GM03348 (cell line): Measurements from ENCODE around the gene SOS2.
A peak's percentile ranks its signal among the peaks of the same experiment; 100 is the strongest.
"Not testable (repeated sequence)": the region's sequence is repeated elsewhere in the genome, so short reads cannot be mapped to it uniquely, and the experiment has no call there.

Source experiments
- DNase-seq: peaks from one replicate; pipeline ENCODE4 v3.0.0; 2012; ENCODE audit warnings: low spot score

The SOS2 gene

GRCh38 chr14:50085570-50086320 is 145.6 kb downstream of the SOS2 start:
- peak; percentile 53 for DNase-seq

DNA sequence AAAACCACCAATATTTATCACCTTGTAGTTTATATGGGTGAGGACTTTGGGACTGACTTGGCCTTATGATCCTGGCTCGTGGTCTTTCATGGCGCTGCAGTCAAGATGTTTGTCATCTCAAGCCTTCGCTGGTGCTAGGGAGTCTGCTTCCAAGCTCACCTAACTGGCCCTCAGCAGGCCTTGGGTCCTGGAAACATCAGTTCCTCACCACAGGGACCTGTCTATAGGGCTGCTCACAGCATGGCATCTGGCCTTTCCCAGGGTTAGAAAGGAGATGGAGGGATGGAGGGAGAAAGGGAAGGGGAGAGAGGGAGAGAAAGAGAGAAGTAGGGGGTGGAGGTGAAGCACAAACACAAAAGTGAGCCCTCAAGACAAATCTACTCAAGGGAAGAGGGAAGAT is 146.7 kb downstream of the SOS2 start:
- DNase-seq = no peak

- no peak for DNase-seq
These were observed 147.7 kb downstream of the SOS2 start for GRCh38 chr14:50083467-50084337.

GRCh38 chr14:50082784-50083466 is 148.5 kb downstream of the SOS2 start:
- DNase-seq = no peak

DNA sequence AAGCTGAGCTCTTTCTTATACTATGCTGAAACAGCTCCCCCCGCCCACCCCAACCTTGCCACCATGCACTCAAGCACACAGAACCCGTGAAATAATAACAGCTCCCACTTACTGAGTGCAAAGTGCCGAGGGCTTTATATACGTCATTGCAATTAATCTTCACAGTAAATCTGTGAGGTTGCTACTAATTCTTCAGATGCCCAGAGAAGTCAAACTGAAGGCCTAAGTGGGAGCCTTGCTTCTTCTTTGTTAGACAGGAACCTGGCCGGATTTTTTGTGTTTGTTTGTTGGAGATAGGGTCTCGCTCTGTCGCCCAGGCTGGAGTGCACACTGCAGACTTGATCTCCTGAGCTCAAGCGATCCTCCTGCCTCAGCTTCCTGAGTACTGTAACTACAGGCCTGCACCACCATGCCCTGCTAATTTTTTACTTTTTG is 149.1 kb downstream of the SOS2 start:
- no peak for DNase-seq

DNA sequence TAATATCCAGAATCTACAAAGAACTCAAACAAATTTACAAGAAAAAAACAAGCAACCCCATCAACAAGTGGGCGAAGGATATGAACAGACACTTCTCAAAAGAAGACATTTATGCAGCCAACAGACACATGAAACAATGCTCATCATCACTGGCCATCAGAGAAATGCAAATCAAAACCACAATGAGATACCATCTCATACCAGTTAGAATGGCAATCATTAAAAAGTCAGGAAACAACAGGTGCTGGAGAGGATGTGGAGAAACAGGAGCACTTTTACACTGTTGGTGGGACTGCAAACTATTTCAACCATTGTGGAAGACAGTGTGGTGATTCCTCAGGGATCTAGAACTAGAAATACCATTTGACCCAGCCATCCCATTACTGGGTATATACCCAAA is 152.3 kb downstream of the SOS2 start:
- DNase-seq = not testable (repeated sequence)

DNA sequence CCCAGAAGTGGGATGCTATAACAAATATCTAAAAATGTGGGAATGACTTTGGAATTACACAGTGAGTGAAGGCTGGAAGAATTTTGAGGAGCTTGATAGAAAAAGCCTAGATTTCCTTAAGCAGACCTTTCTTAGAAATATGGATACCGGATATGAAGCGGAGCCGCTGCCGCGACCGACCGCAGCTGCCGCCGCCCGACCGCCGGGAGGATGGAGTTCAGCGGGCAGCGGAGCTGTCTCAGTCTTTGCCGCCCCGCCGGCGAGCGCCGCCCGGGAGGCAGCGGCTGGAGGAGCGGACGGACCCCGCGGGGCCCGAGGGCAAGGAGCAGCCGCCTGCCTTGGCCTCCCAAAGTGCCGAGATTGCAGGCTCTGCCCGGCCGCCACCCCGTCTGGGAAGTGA is 157.7 kb downstream of the SOS2 start:
- DNase-seq = not testable (repeated sequence)

DNA sequence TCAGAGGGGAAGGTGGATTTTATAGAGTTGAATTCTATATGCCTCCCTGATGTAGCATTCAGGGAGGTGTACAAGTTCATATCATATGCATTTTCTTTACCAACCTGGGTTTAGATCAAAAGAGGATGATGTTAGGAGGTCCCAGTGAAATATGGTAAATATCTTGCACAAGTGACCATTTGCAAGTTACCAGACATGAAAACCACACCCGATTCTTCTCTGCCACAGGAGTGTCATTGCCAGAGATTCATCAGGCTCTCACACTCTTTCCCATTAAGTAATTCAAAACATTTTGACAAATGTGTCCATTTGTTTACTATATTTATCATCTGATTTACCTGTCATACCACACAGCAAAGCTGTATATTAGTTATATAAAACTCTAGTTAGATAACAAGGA is 159.0 kb downstream of the SOS2 start:
- DNase-seq = no peak

DNA sequence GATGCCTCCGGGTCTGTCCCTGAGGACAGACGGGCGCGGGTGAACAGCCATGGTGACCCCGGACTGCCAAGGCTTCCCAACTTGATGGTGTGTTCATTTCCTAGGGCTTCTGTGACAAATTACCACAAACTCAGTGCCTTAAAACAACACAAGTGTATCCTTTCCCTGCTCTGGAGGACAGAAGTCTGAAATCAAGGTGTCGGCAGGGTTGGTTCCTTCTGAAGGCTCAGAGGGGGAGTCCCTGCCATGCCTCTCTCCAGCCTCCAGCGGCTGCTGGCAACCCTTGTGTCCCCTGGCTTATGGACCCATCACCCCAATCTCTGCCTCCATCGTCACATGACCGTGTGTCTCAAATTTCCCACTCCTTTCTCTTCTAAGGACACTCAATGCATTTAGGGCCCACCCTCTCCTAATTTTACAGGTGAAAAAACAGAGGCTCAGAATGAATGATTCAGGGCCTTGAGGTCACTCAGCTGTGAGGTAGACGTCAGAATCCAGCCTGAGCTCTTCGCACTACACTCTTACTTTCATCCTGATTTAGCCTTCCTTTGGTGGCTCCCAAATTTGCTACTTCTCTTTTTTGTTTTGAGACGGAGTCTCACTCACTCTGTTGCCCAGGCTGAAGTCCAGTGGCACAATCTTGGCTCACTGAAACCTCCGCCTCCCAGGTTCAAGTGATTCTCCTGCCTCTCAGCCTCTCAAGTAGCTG is 160.4 kb downstream of the SOS2 start:
- DNase-seq = no peak

DNA sequence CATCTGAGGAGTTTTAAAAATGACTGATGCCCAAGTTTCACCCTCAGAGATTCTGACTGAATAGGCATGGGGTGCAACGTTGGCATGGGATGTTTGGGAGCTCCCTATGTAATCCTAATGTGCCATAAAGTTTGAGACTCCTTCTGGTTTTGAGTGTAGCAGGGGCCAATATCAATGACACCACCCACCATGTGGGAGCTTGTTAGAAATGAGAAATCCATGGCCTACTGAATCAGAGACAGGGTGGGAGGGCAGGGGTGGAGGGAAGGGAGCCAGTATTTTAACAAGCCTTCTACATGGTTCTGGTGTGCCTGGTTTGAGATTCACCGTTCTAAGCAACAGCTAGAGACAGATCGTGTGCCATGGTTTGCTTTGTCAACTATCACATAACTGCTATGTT is 161.1 kb downstream of the SOS2 start:
- DNase-seq = no peak

DNA sequence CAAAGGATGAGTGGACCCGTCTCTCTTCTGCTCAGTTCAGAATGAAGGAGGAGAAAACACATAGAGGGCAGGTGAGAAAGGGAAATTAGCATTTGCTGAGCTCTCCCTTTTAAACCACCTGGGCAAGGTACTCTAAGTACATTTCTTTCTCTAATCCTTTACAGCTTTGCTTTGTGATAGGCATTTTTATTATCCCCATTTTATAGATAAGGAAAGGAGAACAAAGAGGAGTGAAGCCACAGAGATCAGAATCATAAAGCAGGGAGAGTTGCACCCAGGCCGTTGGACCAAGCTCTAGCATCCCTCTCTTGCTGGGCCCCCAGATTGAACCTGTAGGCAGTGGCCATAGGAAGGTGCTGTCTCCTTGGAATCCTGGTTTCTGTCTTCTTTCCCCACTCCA is 162.1 kb downstream of the SOS2 start:
- no peak for DNase-seq

DNA sequence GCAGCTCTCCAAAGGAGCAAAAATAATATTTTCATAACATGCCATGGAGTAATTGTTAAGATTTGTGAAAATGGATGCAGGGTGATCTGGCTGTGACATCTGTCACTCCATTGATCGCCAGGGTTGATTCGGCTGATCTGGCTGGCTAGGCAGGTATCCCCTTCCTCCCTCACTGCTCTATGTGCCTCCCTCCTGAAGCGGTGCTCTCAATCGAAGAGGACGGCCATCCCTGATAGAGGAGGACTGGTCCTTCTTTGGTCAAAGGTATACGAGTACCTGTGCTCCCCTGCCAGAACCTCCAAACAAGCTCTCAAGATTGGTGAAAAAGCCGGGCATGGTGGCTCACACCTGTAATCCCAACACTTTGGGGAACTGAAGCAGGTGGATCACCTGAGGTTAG is 162.9 kb downstream of the SOS2 start:
- DNase-seq = no peak

GRCh38 chr14:50067723-50068495 is 163.5 kb downstream of the SOS2 start:
- peak; percentile 19 for DNase-seq
